GM12878 (cell line): ENCODE results near the gene LRP1B. TPM values are rescaled to one million over a fixed set of nuclear protein-coding genes. Genes with fewer than 3 reads are reported as not detected.

ENCODE experiments used
- ATAC-seq: fragments of 200-7000 bp; cut with Tn5 transposase; 3 replicates; pipeline ENCODE4 v1.9.1; 2020; ENCODE audit warnings: mild to moderate bottlenecking, moderate library complexity
- BruUV-seq: library from RNA; stranded (reverse); fragments of 400-500 nt; replicated peaks from 2 replicates; lab custom pipeline; 2021; lab: Mats Ljungman, UMichigan
- CTCF ChIA-PET: fragments of 300-600 bp; sonication (Branson Sonifier 250); formaldehyde crosslinking; extraction: SDS; loops from one replicate; lab custom pipeline; 2021; ENCODE audit warnings: inconsistent platforms; lab: Yijun Ruan, JAX
- POLR2A ChIA-PET: fragments of 350-600 bp; formaldehyde crosslinking; extraction: SDS; loops from one replicate; lab custom pipeline; 2021; ENCODE audit warnings: inconsistent platforms; lab: Charles Lee
- RAD21 ChIA-PET: fragments of 300-600 bp; sonication (Branson Sonifier 250); formaldehyde crosslinking; loops from one replicate; lab custom pipeline; 2023; ENCODE audit warnings: antibody characterized with exemption; ENCODE audit not compliant: unreplicated experiment; lab: Charles Lee
- SMC1A ChIA-PET: fragments of 300-600 bp; sonication (Branson Sonifier 250); formaldehyde crosslinking; loops from one replicate; lab custom pipeline; 2023; ENCODE audit not compliant: unreplicated experiment, uncharacterized antibody; lab: Charles Lee
- DNase-seq: peaks from one replicate; pipeline ENCODE4 v3.0.0-alpha.2; 2011; ENCODE audit warnings: low read depth, low spot score
- FAIRE-seq: peaks from 3 replicates; lab custom pipeline; 2011; peaks lifted over from hg19 to GRCh38; lab: Jason Lieb, UNC
- H2AFZ ChIP-seq: 2 replicates; pipeline ENCODE4 v1.6.0; 2011; ENCODE audit warnings: low read depth, low read length, control low read depth; ENCODE audit not compliant: control insufficient read depth
- H3K27ac ChIP-seq: 2 replicates; pipeline ENCODE4 v1.5.1; 2011; ENCODE audit warnings: control low read depth; ENCODE audit not compliant: control insufficient read depth, insufficient read depth
- H3K27me3 ChIP-seq, 2 experiments: replicated peaks in 1 of 2; 2 replicates each; pipeline versions ENCODE4 v1.6.0 to v1.6.1; 2011; ENCODE audit warnings: low read length in 1 of 2; ENCODE audit not compliant: control insufficient read depth in 2 of 2, insufficient read depth in 2 of 2
- H3K36me3 ChIP-seq, 2 experiments: 2 replicates each; pipeline ENCODE4 v1.5.1; 2011; ENCODE audit warnings: low read length in 1 of 2; ENCODE audit not compliant: control insufficient read depth in 2 of 2, insufficient read depth in 2 of 2
- H3K4me1 ChIP-seq: 2 replicates; pipeline ENCODE4 v1.6.1; 2011; ENCODE audit warnings: mild to moderate bottlenecking, low read length, moderate library complexity, mixed read lengths; ENCODE audit not compliant: control insufficient read depth, insufficient read depth
- H3K4me2 ChIP-seq: 2 replicates; pipeline ENCODE4 v1.6.0; 2011; ENCODE audit warnings: control low read depth; ENCODE audit not compliant: control insufficient read depth, insufficient read depth
- H3K4me3 ChIP-seq: fragments of 200-600 bp; sonication (generic); 2 replicates; pipeline ENCODE4 v1.5.1; 2016
- H3K79me2 ChIP-seq: 2 replicates; pipeline ENCODE4 v1.6.0; 2011; ENCODE audit warnings: low read length; ENCODE audit not compliant: control insufficient read depth, insufficient read depth
- H3K9ac ChIP-seq: 2 replicates; pipeline ENCODE4 v1.8.0; 2011; ENCODE audit warnings: low read length, control low read depth, mixed read lengths; ENCODE audit not compliant: control insufficient read depth, insufficient read depth
- H3K9me3 ChIP-seq: replicated peaks from 3 replicates; pipeline ENCODE4 v1.5.1; 2011; ENCODE audit warnings: mild to moderate bottlenecking, low read length; ENCODE audit not compliant: control insufficient read depth, insufficient read depth
- H4K20me1 ChIP-seq: 2 replicates; pipeline ENCODE4 v1.6.0; 2011; ENCODE audit not compliant: control insufficient read depth, insufficient read depth
- BCL3 ChIP-seq: IDR thresholded peaks from 2 replicates; pipeline ENCODE4 v1.6.1; 2011; ENCODE audit warnings: borderline replicate concordance, low read depth, mild to moderate bottlenecking, moderate library complexity, low read length; ENCODE audit not compliant: insufficient read depth, poor library complexity, severe bottlenecking
- CBFB ChIP-seq: IDR thresholded peaks from 2 replicates; pipeline ENCODE4 v1.6.1; 2016; ENCODE audit warnings: antibody characterized with exemption, low read depth
- CTCF ChIP-seq, 3 experiments: IDR thresholded peaks in 2 of 3; conservative IDR thresholded peaks in 1 of 3; 2 replicates each; pipeline ENCODE4 v1.5.1; 2011; ENCODE audit warnings: low read depth in 3 of 3, low read length in 3 of 3, mild to moderate bottlenecking in 3 of 3, control low read depth in 2 of 3, moderate library complexity in 2 of 3, inconsistent platforms in 1 of 3, mixed read lengths in 1 of 3; ENCODE audit not compliant: control insufficient read depth in 2 of 3, insufficient read depth in 1 of 3; ENCODE audit errors: extremely low read depth in 1 of 3
- E4F1 ChIP-seq: fragments of 450-650 bp; IDR thresholded peaks from 2 replicates; pipeline ENCODE4 v1.6.1; 2018; ENCODE audit warnings: borderline replicate concordance, mild to moderate bottlenecking; ENCODE audit not compliant: partially characterized antibody
- GABPA ChIP-seq: IDR thresholded peaks from 2 replicates; pipeline ENCODE4 v1.6.1; 2014; ENCODE audit warnings: antibody characterized with exemption, low read depth, mild to moderate bottlenecking, inconsistent platforms
- IKZF2 ChIP-seq, 2 experiments: fragments of 450-650 bp; IDR thresholded peaks; 2 replicates each; pipeline ENCODE4 v1.6.1; 2017; ENCODE audit warnings: mild to moderate bottlenecking in 2 of 2, moderate library complexity in 2 of 2
- LARP7 ChIP-seq: fragments of 450-650 bp; IDR thresholded peaks from 2 replicates; pipeline ENCODE4 v1.6.1; 2017; ENCODE audit warnings: mild to moderate bottlenecking
- MXI1 ChIP-seq: fragments of 150-350 bp; IDR thresholded peaks from 2 replicates; pipeline ENCODE4 v1.6.1; 2011; ENCODE audit warnings: low read depth, mild to moderate bottlenecking, inconsistent platforms, low read length, improper control_type of control experiment
- PBX3 ChIP-seq: IDR thresholded peaks from 2 replicates; pipeline ENCODE4 v1.6.1; 2011; ENCODE audit warnings: mild to moderate bottlenecking, low read depth, low read length, moderate library complexity; ENCODE audit not compliant: insufficient replicate concordance
- POLR2AphosphoS2 ChIP-seq: IDR thresholded peaks from 2 replicates; pipeline ENCODE4 v1.6.1; 2011; ENCODE audit warnings: low read depth, mild to moderate bottlenecking, low read length, improper control_type of control experiment, moderate library complexity
- RAD51 ChIP-seq: fragments of 450-650 bp; IDR thresholded peaks from 2 replicates; pipeline ENCODE4 v1.6.1; 2016; ENCODE audit warnings: moderate library complexity, mild to moderate bottlenecking, inconsistent platforms
- RCOR1 ChIP-seq: conservative IDR thresholded peaks from 2 replicates; pipeline ENCODE4 v1.6.1; 2012; ENCODE audit warnings: low read depth, low read length, improper control_type of control experiment
- SP1 ChIP-seq: IDR thresholded peaks from one replicate; pipeline ENCODE4 v1.6.1; 2011; ENCODE audit warnings: low read depth, low read length
- ZNF24 ChIP-seq: fragments of 450-650 bp; IDR thresholded peaks from 2 replicates; pipeline ENCODE4 v1.6.1; 2017; ENCODE audit warnings: antibody characterized with exemption, mild to moderate bottlenecking
- ZNF384 ChIP-seq: IDR thresholded peaks from 2 replicates; pipeline ENCODE4 v1.6.1; 2012; ENCODE audit warnings: low read depth, mild to moderate bottlenecking, low read length, improper control_type of control experiment, borderline replicate concordance
- WGBS: methylation state at CpG from one replicate; pipeline ENCODE4 v1.1.6; 2016; ENCODE audit warnings: low lambda C conversion rate; ENCODE audit not compliant: insufficient replicate concordance, insufficient coverage; ENCODE audit errors: missing lambda C conversion rate; 5-methylcytosine and 5-hydroxymethylcytosine counted together
- in situ Hi-C: fragments of 300-500 bp; cut with MboI; formaldehyde crosslinking; loops from 9 replicates; pipeline ENCODE4 v1.14.3; 2018; ENCODE audit warnings: mixed read lengths
- intact Hi-C: fragments of 100-400 bp; cut with micrococcal nuclease; formaldehyde crosslinking; loops from one replicate; pipeline ENCODE4 v1.14.2; 2022; ENCODE audit not compliant: unreplicated experiment
- polyA plus RNA-seq, 11 experiments: library from polyadenylated mRNA; depleted of rRNA in 4 of 11; unstranded in 6 of 11; stranded (reverse) in 5 of 11; fragments of >200 nt; fragmentation: Nextera tagmentation in 4 of 11; fragmentation: Illumina TruSeq in 1 of 11; extraction: Ambion mirVana in 4 of 11; extraction: Trizol in 1 of 11; gene quantifications; 1 replicate in 1 of 11; 2 replicates in 10 of 11; pipeline versions ENCODE4 v1.2.1 to v1.2.3, GENCODE V29; 2011 to 2016; ENCODE audit warnings: inconsistent platforms in 2 of 11, missing spikeins in 2 of 11, low read depth in 1 of 11
- total RNA-seq, 4 experiments: library from RNA; depleted of rRNA in 3 of 4; stranded (reverse); fragments of >200 nt in 3 of 4; fragmentation: Illumina TruSeq in 1 of 4; extraction: Trizol in 1 of 4; gene quantifications; 2 replicates each; pipeline versions ENCODE4 v1.2.1 to v1.2.3, GENCODE V29; 2013 to 2021

Gene LRP1B
- total and polyA plus RNA-seq, 10 of the 15 experiments (the other 5 are each of a cell fraction or from before 2014, with no cell fraction given) = under 0.01 to 0.06 (median 0.03) TPM; not detected in 5

- TF ChIP-seq RCOR1 (no peak), E4F1 (no peak), RAD51 (no peak), CBFB (no peak), SP1 (no peak), ZNF384 (no peak)
Observed at GRCh38 chr2:140657657-140658056, 1473.2 kb downstream of the LRP1B start (continued).

- ATAC-seq = no peak
- Histone ChIP-seq H3K27me3 (no peaks in the 10 kb centered on the region), H3K9ac (no peak overlapping the region), H3K4me3 (no peak overlapping the region), H4K20me1 (no peaks in the 10 kb centered on the region), H3K4me2 (no peak overlapping the region), H2AFZ (no peak overlapping the region), H3K79me2 (no peaks in the 10 kb centered on the region), H3K27ac (no peak overlapping the region), H3K9me3 (no peaks in the 10 kb centered on the region), H3K36me3 (no peaks in the 10 kb centered on the region), H3K4me1 (no peaks in the 10 kb centered on the region)
- DNase-seq = no peak
- intact Hi-C loops (no loop called here), in situ Hi-C loops (no loop called here)
- TF ChIP-seq ZNF24 (no peak), CTCF (IDR thresholded peaks at IDR 0.05 in 2 of 3, conservative IDR thresholded peaks at IDR 0.05 in 1 of 3; ENCODE audit: control insufficient read depth in 2 of 3, extremely low read depth in 1 of 3, insufficient read depth in 1 of 3, low read depth in 3 of 3, low read length in 3 of 3) (no peak), PBX3 (no peak), LARP7 (no peak), GABPA (no peak), MXI1 (no peak), BCL3 (no peak), POLR2AphosphoS2 (no peak), IKZF2 (IDR thresholded peaks at IDR 0.05) (no peak)
- WGBS = 22% methylated on average over 3 of the region's 3 CpGs
- ChIA-PET POLR2A (no interaction called here), CTCF (interaction anchor here (0.6 kb wide), 1 partner anchor 217 kb away, joined by 3 read pairs; no protein-coding TSS in a partner anchor), SMC1A (no interaction called here), RAD21 (no interaction called here)
- FAIRE-seq = no peak
- no TSS peak for BruUV-seq
Observed at GRCh38 chr2:140654565-140654964, 1476.3 kb downstream of the LRP1B start.
